ENCODE data around the gene LRRC28.

LRRC28 gene

DNA sequence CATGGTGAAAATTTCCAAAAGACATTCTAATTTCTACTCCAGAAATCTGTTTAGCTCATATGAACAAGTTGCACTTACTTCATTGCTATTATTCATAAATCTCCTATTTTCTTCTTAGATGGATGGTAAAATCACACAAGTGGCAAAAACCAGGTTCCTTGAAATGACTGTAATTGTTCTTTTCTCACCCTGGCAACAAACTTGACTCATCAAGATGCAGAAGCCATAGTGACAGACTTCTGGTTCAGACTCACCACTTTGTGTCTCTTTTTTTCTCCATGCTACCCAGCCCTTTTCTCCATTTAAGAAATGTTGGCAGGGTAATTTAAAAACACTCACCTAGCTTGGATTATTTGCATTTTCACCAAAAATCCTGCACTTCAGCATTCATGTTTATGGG lies 82.1 kb downstream of the LRRC28 start:
- DNase-seq (ENCODE audit: extremely low read depth, low read depth) = no peak
- TF ChIP-seq, protein P1, sequence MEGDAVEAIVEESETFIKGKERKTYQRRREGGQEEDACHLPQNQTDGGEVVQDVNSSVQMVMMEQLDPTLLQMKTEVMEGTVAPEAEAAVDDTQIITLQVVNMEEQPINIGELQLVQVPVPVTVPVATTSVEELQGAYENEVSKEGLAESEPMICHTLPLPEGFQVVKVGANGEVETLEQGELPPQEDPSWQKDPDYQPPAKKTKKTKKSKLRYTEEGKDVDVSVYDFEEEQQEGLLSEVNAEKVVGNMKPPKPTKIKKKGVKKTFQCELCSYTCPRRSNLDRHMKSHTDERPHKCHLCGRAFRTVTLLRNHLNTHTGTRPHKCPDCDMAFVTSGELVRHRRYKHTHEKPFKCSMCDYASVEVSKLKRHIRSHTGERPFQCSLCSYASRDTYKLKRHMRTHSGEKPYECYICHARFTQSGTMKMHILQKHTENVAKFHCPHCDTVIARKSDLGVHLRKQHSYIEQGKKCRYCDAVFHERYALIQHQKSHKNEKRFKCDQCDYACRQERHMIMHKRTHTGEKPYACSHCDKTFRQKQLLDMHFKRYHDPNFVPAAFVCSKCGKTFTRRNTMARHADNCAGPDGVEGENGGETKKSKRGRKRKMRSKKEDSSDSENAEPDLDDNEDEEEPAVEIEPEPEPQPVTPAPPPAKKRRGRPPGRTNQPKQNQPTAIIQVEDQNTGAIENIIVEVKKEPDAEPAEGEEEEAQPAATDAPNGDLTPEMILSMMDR (IDR thresholded peaks at IDR 0.05; ENCODE audit: low read depth, low read length, missing control alignments) = no peak

DNA sequence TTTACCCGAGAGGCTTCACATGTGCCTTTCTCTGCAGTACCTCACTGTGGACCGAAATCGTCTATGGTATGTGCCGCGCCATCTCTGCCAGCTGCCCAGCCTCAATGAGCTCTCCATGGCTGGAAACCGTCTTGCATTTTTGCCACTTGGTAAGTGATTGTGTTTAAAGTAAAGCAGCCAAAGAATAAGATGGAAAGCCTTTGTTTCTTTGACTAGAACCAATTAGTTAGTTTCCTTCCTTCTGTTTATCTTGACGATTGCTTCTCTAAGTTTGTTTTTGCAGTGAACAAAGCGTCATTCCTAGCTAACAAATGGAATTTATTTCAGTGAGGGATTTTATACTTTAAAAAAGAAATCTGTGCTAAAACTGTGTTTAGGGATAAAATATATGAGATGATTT lies 82.7 kb downstream of the LRRC28 start:
- TF ChIP-seq, protein P1 (IDR thresholded peaks at IDR 0.05; ENCODE audit: low read depth, low read length, missing control alignments) = no peak
- DNase-seq (ENCODE audit: extremely low read depth, low read depth) = no peak
- H3K4me3 ChIP-seq (replicated peaks; ENCODE audit: low read depth, low read length) = no peak overlapping the region

More for the DNA sequence above, 82.1 kb downstream of the LRRC28 start:
- H3K4me3 ChIP-seq (replicated peaks; ENCODE audit: low read depth, low read length) = no peak overlapping the region

DNA sequence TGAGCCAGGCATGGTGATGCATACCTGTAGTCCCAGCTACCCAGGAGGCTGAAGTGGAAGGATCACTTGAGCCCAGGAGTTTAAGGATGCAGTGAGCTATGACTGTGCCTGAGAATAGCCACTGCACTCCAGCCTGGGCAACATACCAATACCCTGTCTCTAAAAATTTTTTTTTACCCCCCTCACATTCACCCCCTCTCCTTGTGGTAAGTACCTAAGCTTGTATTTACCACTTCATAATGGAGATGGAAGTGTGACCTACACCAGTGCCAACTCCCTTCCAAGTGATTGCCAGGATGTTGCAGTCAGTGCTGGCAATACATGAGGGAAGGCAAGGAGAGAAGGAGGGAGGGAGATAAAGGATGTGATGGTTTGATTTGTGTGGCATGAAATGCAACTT lies 84.2 kb downstream of the LRRC28 start:
- no peak for DNase-seq (ENCODE audit: extremely low read depth, low read depth)
- no peak overlapping the region for H3K4me3 ChIP-seq (replicated peaks; ENCODE audit: low read depth, low read length)
- TF ChIP-seq, protein P1 (IDR thresholded peaks at IDR 0.05; ENCODE audit: low read depth, low read length, missing control alignments) = no peak

DNA sequence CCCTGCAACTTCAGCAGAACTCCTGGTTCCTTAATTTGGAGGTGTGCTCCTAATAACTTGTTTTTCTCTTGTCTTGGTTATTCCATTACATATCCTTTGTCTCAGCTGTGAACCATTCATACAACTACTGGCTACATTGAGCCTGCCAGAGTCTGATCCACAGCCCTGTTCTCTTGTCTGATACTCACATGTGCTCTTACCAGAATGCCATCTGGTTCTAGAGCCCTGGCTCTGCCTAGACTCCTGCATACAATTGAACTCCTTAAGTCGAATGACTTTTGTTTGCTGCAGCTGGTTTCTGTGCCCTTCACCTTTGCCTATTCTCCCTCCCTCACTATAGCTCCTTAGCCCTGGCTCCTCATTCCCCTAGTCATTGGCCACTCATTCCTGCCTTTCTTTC lies 85.5 kb downstream of the LRRC28 start:
- no peak for DNase-seq (ENCODE audit: extremely low read depth, low read depth)
- H3K4me3 ChIP-seq (replicated peaks; ENCODE audit: low read depth, low read length) = no peak overlapping the region
- TF ChIP-seq, protein P1 (IDR thresholded peaks at IDR 0.05; ENCODE audit: low read depth, low read length, missing control alignments) = no peak

DNA sequence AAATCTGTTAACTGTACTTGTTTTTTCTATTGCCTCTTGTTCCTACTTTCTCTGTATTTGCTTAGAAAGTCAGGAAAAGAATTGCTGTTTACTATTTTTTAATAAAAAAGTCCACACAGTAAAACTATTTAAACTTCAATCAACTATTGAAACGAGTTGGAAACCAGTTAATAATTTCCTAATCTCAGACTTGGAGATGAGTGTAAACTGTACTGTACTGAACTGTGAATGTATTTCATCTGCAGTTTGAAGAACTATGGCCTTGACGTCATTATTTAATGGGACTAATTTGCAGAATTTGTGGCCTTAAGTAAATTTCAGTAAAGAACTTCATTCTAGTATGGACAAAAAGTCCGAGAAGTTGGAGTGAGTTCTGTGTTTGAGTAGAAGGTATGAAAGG lies 89.1 kb downstream of the LRRC28 start:
- no peak overlapping the region for H3K4me3 ChIP-seq (replicated peaks; ENCODE audit: low read depth, low read length)
- TF ChIP-seq, protein P1 (IDR thresholded peaks at IDR 0.05; ENCODE audit: low read depth, low read length, missing control alignments) = no peak

DNA sequence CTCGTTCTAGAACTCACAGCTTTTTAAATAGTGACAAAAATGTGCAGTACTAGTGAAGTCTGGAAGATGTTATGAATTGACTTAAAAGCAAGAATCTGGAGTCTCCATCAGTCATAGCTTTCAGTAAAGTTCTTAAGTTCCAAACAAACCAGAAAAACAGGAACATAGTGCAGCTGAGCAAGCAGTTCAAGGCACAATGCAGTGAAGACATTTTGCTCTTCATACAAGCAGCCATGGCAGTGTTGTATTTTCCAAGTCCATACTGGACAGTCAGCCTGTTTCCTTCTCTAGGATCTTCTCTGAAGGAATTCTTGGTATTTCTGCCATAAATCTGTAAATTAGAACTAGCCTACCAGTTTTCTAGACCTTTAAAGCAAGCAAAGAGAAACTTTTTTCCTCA lies 90.5 kb downstream of the LRRC28 start:
- no peak overlapping the region for H3K4me3 ChIP-seq (replicated peaks; ENCODE audit: low read depth, low read length)
- TF ChIP-seq, protein P1 (IDR thresholded peaks at IDR 0.05; ENCODE audit: low read depth, low read length, missing control alignments) = no peak
- DNase-seq (ENCODE audit: extremely low read depth, low read depth) = no peak

More for the DNA sequence above, 89.1 kb downstream of the LRRC28 start:
- no peak for DNase-seq (ENCODE audit: extremely low read depth, low read depth)

DNA sequence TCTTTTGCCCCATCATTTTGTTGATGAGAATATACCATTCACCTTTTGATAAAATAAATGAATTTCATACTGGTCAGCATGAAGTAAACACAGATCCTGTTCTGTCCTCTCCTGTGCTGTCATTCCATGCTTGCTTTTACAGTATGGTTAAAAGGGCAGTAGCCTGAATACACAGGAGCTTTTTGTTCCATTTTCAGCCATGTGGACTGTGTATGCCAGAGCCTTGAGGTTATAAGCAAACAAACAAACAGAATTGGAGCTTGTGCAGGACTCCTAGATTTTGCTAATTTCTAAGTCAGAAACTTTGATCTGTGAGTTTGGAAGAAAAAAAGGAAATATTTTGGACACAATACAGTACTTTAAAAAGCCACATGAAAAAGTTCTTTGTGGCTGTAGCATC lies 91.9 kb downstream of the LRRC28 start:
- TF ChIP-seq, protein P1 (IDR thresholded peaks at IDR 0.05; ENCODE audit: low read depth, low read length, missing control alignments) = no peak
- DNase-seq (ENCODE audit: extremely low read depth, low read depth) = no peak
- H3K4me3 ChIP-seq (replicated peaks; ENCODE audit: low read depth, low read length) = no peak overlapping the region

All from HFF-Myc (cell line).